ENCODE data around the gene SHC3.

GRCh38 chr9:89172398-89172797, 6.2 kb downstream of the SHC3 start:
- no peak for TF ChIP-seq GATA2 (IDR thresholded peaks at IDR 0.05; ENCODE audit: low read depth, low read length)
- TF ChIP-seq GATA3 (IDR thresholded peaks at IDR 0.05; ENCODE audit: low read depth, low read length): no peak
